ENCODE data around the gene CNTRL. TPM values are rescaled to one million over a fixed set of nuclear protein-coding genes. Genes with fewer than 3 reads are reported as not detected.

CNTRL gene
- total RNA-seq, 2 experiments from 2014 or later, result 62.8 to 69.8 TPM

GRCh38 chr9:121135642-121136041, 60.9 kb downstream of the CNTRL start:
- peaks cover 5% of the 10 kb centered on the region for H3K9me3 Mint-ChIP-seq
- POLR2A ChIA-PET, result interaction anchor here (1.0 to 1.6 kb wide), 2 partner anchors 13 to 66 kb away, joined by 3 read pairs; partner anchors contain the start of gene RAB14
- DNase-seq (no peak), ATAC-seq (no peak)
- peaks cover 73% of the 10 kb centered on the region for H3K36me3 Mint-ChIP-seq (ENCODE audit: low read depth)
- no peaks in the 10 kb centered on the region for H3K27me3 Mint-ChIP-seq
- TF ChIP-seq CTCF (IDR thresholded peaks at IDR 0.05), result no peak
- H3K4me3 Mint-ChIP-seq, result no peak overlapping the region
- CTCF ChIA-PET, result interaction anchor here (0.9 to 1.3 kb wide), 2 partner anchors 14 to 17 kb away, joined by 3 to 5 read pairs; no protein-coding TSS in a partner anchor
- H3K27ac Mint-ChIP-seq, result no peak overlapping the region
- peaks cover 33% of the 10 kb centered on the region for H3K4me1 Mint-ChIP-seq (ENCODE audit: low read depth)
- intact Hi-C loops (cut with micrococcal nuclease), result no loop called here

- Mint-ChIP-seq H3K9me3 (no peaks in the 10 kb centered on the region), H3K4me1 (ENCODE audit: low read depth) (peaks cover 4% of the 10 kb centered on the region), H3K27me3 (no peaks in the 10 kb centered on the region), H3K4me3 (no peak overlapping the region), H3K36me3 (ENCODE audit: low read depth) (peaks cover 68% of the 10 kb centered on the region), H3K27ac (no peak overlapping the region)
- ATAC-seq (no peak), DNase-seq (no peak)
- POLR2A ChIA-PET, result no interaction called here
- no peak for TF ChIP-seq CTCF (IDR thresholded peaks at IDR 0.05)
- CTCF ChIA-PET, result interaction anchor here (1.0 kb wide), 1 partner anchor 17 kb away, joined by 3 read pairs; no protein-coding TSS in a partner anchor
- intact Hi-C loops (cut with micrococcal nuclease), result no loop called here
Observed at GRCh38 chr9:121138561-121138960, 63.8 kb downstream of the CNTRL start.

GRCh38 chr9:121138973-121139372, 64.2 kb downstream of the CNTRL start:
- H3K27ac Mint-ChIP-seq, result no peak overlapping the region
- H3K36me3 Mint-ChIP-seq (ENCODE audit: low read depth), result peaks cover 69% of the 10 kb centered on the region
- H3K4me1 Mint-ChIP-seq (ENCODE audit: low read depth), result peaks cover 4% of the 10 kb centered on the region
- ChIA-PET CTCF (interaction anchor here (1.0 kb wide), 1 partner anchor 18 kb away, joined by 3 read pairs; no protein-coding TSS in a partner anchor), POLR2A (interaction anchor here (0.6 kb wide), 1 partner anchor 16 kb away, joined by 3 read pairs; no protein-coding TSS in a partner anchor)
- no peak for TF ChIP-seq CTCF (IDR thresholded peaks at IDR 0.05)
- no peaks in the 10 kb centered on the region for H3K9me3 Mint-ChIP-seq
- no peaks in the 10 kb centered on the region for H3K27me3 Mint-ChIP-seq
- DNase-seq, result no peak
- H3K4me3 Mint-ChIP-seq, result no peak overlapping the region
- intact Hi-C loops (cut with micrococcal nuclease), result no loop called here
- ATAC-seq, result no peak

GRCh38 chr9:121140162-121140561, 65.4 kb downstream of the CNTRL start:
- intact Hi-C loops (cut with micrococcal nuclease), result no loop called here

More at GRCh38 chr9:121140162-121140561, 65.4 kb downstream of the CNTRL start:
- ATAC-seq (no peak), DNase-seq (no peak)
- Mint-ChIP-seq H3K4me3 (no peak overlapping the region), H3K27ac (peak overlapping the region; percentile 50), H3K4me1 (ENCODE audit: low read depth) (peaks cover 2% of the 10 kb centered on the region), H3K27me3 (no peaks in the 10 kb centered on the region), H3K9me3 (no peaks in the 10 kb centered on the region), H3K36me3 (ENCODE audit: low read depth) (peaks cover 70% of the 10 kb centered on the region)
- ChIA-PET CTCF (interaction anchor here (1.0 kb wide), 1 partner anchor 28 kb away, joined by 3 read pairs; no protein-coding TSS in a partner anchor), POLR2A (no interaction called here)
- no peak for TF ChIP-seq CTCF (IDR thresholded peaks at IDR 0.05)

Data from activated CD8-positive, alpha-beta T cell treated with anti-CD3 and anti-CD28 coated beads for 36 hours (primary cell).